ENCODE data around the gene KAT2B. TPM values are rescaled to one million over a fixed set of nuclear protein-coding genes. Genes with fewer than 3 reads are reported as not detected.
"Not testable (repeated sequence)": the region's sequence is repeated elsewhere in the genome, so short reads cannot be mapped to it uniquely, and the experiment has no call there.

Gene KAT2B
- total RNA-seq, 2 donors from 2014 or later, result 19.6 to 27.3 TPM

DNA sequence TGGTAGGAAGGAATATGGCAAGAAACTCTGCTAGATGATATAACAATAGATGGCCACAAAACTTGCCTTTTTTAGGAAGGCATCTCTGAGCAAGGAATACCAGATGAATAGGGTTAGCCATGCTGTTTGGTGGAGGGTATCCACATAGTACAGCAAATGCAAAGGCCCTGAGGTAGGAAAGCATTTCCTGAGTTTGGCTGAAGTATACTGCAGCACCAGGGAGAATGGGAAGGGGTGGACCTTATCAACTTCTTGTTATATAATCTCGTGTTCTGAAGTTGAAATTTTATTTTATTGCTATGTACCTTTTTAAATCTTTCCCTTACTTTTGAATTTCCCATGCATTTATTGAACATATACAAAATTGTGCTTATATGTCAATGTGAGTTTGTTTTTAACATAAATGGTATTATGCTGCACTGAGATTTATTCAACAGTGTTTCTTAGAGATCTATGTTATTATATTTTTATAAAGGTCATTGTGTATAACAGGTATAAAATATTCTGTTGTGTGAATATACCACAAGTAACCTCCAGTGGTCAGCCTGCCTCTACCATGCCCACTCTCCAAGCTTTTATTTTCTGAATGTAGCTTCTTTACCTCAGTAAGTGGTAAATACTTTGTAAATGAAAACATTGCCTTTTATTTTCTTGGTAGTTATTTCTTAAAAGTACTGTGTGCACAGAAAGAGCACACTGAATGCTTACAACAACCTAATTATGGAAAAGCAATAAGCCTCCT is 2.8 kb upstream of the KAT2B start:
- H3K36me3 Mint-ChIP-seq, result peaks cover 0 to 14% of the 10 kb centered on the region in 2 donors

DNA sequence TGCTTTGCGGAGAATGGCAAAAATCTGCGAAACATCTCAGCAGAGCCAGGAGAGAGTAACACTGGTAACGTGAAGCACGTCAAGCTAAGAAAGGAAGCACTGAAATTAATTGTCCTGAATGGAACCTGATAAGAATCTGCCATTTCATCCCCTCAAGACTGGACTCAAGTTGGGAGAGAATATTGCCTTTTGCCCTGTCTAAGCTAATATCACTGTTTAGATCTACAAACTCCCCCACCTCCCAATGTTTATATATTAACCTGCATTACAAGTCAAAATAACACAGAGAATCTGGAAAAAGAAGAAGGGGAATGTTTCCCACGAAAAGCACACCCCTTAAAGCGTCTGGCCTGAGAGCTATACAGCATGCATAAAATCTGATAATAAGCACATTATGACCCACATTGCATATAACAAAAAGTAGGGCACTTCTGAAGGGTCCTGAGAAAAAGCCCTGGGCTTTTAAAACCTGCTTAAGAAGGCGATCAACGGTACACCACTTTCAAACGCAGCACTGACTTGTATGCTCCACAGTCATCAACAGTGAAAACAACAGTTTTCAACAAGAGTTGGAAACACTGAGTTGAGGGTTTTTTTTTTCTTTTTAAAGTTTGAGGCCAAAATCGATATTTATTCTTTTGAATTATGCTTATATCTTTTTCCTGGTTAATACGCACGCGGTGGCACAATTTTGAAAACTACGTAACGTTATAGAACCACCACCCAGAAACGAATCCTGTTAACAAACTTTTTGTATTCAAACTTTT is 1.4 kb upstream of the KAT2B start:
- Mint-ChIP-seq H3K27ac (peak overlapping the region; percentile 85 to 93), H3K9me3 (no peaks in the 10 kb centered on the region), H3K36me3 (peaks cover 0 to 14% of the 10 kb centered on the region in 2 donors)
- DNase-seq (ENCODE audit: low spot score in 2 of 2) (no peak), ATAC-seq (no peak)

More for the DNA sequence above, 2.8 kb upstream of the KAT2B start:
- DNase-seq (ENCODE audit: low spot score in 2 of 2) (no peak), ATAC-seq (no peak)
- Mint-ChIP-seq H3K9me3 (no peaks in the 10 kb centered on the region), H3K27ac (no peak overlapping the region)

DNA sequence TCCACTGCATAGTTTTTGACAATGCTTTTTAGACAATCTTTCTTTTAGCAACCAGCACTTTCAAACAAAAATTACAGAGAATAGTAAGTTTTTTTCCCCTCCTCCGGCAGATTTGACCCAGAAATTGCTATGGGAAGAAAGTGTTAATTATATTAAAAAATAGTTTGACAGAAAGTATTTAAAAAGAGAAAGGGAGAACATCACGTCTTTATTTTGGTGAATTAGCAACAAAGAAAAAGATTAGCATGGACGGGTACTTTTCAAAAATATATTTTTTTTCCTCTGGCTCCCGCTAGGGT is 831 bp upstream of the KAT2B start:
- Mint-ChIP-seq H3K27ac (peak overlapping the region; percentile 85 to 93), H3K9me3 (no peaks in the 10 kb centered on the region), H3K36me3 (peaks cover 0 to 14% of the 10 kb centered on the region in 2 donors)
- no peak for ATAC-seq
- no peak for DNase-seq (ENCODE audit: low spot score in 2 of 2)

DNA sequence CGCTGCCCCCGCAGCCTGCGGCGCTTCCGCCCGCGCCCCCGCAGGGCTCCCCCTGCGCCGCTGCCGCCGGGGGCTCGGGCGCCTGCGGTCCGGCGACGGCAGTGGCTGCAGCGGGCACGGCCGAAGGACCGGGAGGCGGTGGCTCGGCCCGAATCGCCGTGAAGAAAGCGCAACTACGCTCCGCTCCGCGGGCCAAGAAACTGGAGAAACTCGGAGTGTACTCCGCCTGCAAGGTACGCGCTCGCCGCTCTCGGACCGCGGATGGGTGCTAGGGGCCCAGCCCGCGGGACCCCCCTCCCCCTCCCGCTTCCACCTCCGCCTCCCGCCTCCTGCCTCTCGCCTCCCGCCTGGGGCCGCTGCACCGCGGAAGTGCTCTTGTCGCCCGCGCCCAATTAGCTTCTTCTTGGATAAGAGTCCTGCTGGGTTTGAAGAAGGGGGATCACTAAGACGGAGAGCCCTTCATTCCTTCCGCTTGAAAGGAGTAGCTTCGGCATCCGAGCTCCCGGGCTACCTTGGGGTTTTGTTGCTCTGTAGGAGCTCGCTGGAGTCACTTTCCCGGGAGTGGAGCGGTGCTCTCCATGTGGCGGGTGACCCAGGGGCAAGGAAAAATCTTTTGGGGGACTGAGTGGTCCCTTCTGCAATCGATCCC is 426 bp downstream of the KAT2B start:
- peak; percentile 68 to 72 for DNase-seq (ENCODE audit: low spot score in 2 of 2)
- Mint-ChIP-seq H3K9me3 (no peaks in the 10 kb centered on the region), H3K36me3 (peaks cover 0 to 14% of the 10 kb centered on the region in 2 donors), H3K27ac (peak overlapping the region; percentile 91 to 93)
- ATAC-seq, result peak; percentile 43 to 51

DNA sequence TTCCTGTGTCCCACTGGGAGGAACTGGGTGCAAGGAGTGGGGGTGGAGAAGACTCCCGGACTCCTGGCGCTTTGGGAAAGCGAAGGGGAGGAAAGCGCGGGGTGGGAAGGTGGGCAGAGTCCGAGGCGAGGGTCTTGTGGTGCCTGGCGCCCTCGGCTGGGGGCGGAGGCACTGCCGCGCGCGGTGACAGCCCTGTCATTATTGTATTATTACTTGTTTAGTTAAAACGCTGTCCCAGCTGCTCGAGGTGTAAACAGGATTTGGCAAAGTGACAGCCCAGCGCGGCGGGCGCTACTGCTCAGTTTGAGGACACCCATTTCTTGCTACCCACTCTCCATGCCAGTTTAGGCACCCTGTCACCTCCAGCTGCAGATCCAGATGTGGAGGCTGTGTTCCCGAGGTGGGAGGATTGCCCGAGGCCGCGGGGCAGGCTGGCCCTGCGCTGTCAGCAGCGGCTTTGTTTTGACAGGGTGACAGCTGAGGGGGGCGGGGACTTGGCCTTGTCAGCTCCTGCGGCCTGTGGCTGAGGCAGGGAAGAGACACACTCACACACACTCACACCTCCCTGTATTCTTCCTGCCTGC is 1.0 kb downstream of the KAT2B start:
- H3K36me3 Mint-ChIP-seq, result peaks cover 0 to 14% of the 10 kb centered on the region in 2 donors
- H3K9me3 Mint-ChIP-seq, result no peaks in the 10 kb centered on the region
- peak overlapping the region; percentile 91 to 93 for H3K27ac Mint-ChIP-seq
- DNase-seq (ENCODE audit: low spot score in 2 of 2), result peak; percentile 71 to 80
- peak; percentile 61 to 74 for ATAC-seq

DNA sequence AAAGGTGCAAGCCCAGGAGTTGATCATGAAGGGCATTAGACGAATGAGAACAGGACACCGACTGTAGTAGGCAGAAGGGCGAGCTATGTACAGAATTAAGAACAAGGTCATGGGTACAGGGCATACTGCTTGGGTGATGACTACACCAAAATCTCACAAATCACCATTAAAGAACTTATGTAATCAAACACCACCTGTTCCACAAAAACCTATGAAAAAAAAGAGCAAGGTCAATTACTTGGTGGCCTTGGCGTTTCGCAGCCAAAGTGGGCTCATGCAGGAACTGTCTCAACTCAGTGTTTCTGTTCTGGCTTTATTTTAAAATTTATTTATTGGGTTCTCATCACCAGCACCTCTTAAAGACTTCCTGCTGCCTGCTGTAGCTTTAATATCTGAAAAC is 2.1 kb downstream of the KAT2B start:
- H3K27ac Mint-ChIP-seq, result peak overlapping the region in 1 of 2 donors; percentile 91
- ATAC-seq (no peak), DNase-seq (ENCODE audit: low spot score in 2 of 2) (no peak)
- peaks cover 0 to 14% of the 10 kb centered on the region in 2 donors for H3K36me3 Mint-ChIP-seq
- H3K9me3 Mint-ChIP-seq, result no peaks in the 10 kb centered on the region

DNA sequence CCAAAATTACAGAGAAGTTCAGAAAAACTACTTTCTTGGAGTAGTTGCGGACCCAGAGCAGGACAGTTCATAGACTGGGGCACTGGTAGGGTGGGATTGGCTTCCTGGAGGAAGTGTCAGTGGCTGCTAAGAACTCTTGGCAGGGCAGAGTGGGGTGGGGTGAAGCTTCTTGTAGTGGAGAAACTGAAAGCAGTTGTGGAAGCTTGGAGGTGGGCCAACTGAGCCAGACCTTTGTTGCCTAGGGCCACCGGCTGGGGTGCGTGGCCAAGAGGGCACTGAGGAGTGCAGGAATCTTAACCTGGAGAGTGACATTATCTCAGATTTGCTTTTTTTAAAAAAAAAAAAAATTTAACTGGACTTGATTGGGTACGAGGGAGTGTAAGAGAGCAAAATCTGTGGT is 3.1 kb downstream of the KAT2B start:
- H3K9me3 Mint-ChIP-seq, result no peaks in the 10 kb centered on the region
- peak overlapping the region; percentile 78 for H3K27ac Mint-ChIP-seq
- H3K36me3 Mint-ChIP-seq, result peaks cover 0 to 14% of the 10 kb centered on the region in 2 donors
- peak; percentile 20 to 57 for DNase-seq (ENCODE audit: low spot score in 2 of 2)
- ATAC-seq, result no peak

DNA sequence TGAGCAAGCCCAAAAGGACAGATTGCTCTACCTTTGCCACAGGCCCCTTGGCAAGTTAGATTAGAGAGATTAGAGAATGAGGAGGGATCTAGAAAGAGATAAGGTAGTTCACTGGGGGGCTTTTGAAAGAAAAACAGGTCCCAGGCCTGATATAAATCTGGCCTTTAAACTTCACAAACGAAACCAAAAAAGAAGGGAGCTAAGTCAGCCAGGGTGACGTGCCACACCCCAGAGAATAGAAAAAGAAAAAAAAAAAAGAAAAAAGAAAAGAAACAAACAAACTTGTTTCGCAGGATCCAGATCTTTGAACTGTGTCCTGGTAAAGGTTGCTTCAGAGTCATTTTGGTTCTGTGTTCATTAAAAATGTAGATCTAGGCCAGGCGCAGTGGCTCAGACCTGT is 3.6 kb downstream of the KAT2B start:
- ATAC-seq, result no peak
- peak overlapping the region; percentile 78 for H3K27ac Mint-ChIP-seq
- H3K9me3 Mint-ChIP-seq, result no peaks in the 10 kb centered on the region
- no peak for DNase-seq (ENCODE audit: low spot score in 2 of 2)
- H3K36me3 Mint-ChIP-seq, result peaks cover 0 to 11% of the 10 kb centered on the region in 2 donors

DNA sequence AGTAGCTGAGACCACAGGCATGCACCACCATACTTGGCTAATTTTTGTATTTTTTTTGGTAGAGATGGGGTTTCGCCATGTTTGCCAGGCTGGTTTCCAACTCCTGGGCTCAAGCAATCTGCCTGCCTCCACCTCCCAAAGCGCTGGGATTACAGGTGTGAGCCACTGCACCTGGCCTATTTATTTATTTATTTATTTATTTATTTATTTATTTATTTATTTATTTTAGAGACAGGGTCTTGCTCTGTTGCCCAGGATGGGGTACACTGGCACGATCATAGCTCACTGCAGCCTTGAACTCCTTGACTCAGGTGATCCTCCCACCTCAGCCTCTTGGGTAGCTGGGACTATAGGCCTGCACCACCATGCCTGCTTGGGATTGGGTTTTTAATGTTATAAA is 4.9 kb downstream of the KAT2B start:
- not testable (repeated sequence) for DNase-seq (ENCODE audit: low spot score in 2 of 2); H3K27ac Mint-ChIP-seq; H3K36me3 Mint-ChIP-seq; H3K9me3 Mint-ChIP-seq; ATAC-seq

DNA sequence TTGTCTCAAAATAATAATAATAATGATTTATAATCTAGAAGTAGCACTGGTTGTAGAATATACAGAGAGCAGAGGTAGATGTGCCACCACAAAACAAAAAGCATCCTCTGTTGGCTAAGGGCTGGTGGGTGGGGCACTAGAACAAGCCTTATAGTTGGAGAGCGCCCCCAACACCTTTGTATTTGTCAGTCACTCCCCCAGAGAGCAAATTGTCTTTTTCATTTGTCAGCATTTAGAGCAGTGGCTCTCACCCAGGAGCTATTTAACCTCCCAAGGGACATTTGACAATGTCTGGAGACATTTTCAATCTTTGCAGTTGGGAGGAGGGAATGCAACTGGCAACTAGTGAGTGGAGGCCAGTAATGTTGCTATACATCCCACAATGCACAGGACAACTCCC is 6.3 kb downstream of the KAT2B start:
- no peak for ATAC-seq
- no peak for DNase-seq (ENCODE audit: low spot score in 2 of 2)
- H3K27ac Mint-ChIP-seq, result no peak overlapping the region
- no peaks in the 10 kb centered on the region for H3K9me3 Mint-ChIP-seq
- H3K36me3 Mint-ChIP-seq, result no peaks in the 10 kb centered on the region

DNA sequence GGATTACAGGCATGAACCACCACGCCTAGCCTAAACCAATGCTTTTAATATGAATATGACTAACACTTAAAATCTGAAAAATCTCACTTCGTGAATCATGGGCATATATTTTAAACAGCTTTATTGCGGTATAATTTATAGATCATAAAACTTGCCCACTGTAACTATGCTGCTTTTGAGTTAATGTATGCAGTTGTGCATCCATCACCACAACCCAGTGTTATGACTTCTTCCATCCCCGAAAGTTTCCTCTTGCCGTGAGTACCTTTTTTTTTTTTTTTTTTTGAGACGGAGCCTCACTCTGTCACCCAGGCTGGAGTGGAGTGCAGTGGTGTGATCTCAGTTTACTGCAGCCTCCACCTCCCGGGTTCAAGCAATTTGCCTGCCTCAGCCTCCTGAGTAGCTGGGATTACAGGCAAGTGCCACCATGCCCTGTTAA is 7.1 kb downstream of the KAT2B start:
- H3K36me3 Mint-ChIP-seq, result no peaks in the 10 kb centered on the region

DNA sequence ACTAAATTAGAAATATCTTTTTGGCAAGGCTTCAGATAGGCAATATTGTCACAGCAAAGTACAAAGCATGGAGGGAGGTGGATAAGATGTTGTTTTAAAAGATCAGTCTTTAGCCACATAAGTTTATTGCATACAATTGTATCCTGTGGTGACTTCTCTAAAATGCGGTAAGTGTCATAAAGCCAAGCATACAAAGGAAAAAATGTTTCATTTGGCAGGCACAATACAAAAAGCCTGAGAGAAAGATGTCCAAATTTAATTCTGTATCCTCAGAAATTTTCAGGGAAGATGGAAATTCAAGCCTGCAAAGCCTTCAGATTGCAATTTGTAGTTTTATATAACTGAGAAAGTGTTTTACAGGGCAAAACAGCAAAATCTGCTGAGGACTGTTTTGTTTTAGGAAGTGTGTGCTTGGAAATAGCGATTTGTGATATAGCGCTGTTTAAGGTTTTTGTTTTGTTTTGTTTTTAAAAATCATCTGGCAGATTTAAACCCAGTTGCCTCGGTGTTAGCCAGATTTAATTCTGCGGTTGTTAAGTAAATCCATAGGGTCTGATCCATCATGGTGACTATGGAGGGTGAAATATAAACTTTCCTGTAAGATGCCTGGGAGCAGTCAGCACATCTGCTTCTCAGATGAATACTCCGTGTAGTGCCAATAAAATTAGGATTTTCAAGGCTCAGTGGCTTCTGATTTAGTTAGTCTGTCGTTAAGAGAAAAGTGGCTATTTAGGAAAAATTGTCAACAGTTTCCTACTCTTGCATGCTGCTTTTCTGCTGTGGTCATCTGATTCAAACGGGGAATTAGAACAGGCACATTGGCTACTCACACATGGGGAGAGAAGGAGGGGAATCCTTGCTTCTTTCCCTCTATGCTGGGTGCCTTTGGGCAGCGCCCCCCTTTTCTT is 8.0 kb downstream of the KAT2B start:
- ATAC-seq, result no peak
- Mint-ChIP-seq H3K27ac (no peak overlapping the region), H3K9me3 (no peaks in the 10 kb centered on the region), H3K36me3 (no peaks in the 10 kb centered on the region)
- DNase-seq (ENCODE audit: low spot score in 2 of 2), result no peak

More for the DNA sequence above, 7.1 kb downstream of the KAT2B start:
- DNase-seq (ENCODE audit: low spot score in 2 of 2) (no peak), ATAC-seq (peak in 1 of 2 donors; percentile 43)
- no peaks in the 10 kb centered on the region for H3K9me3 Mint-ChIP-seq
- no peak overlapping the region for H3K27ac Mint-ChIP-seq

DNA sequence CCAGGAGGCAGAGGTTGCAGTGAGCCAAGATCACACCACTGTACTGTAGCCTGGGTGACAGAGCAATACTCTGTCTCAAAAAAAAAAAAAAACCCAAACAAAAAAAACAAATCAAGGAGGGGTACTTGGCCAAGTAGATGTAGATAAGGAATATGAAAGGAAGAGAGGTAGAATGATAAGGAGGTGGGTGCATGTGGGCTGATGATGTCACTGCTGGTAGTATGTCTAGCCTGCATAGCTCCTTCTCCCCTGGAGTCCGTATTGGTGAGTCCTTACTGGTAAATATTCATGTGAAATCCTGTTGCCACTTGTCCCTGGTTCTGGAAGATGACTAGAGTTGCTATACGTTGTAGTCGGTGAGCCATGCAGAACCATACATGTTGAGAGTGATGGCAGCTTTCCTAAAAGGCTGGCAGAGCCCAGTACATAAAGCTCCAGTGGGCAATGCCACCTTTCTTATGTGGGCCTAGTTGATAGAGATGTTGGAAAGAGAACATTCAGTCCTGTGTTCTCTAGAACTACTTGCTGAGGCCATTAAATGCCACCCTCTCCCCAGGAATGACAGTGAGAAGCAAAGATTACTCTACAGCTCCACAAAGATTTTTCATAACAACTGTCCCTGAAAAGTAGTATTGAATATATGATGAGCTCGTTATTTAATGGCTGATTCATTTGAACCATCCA is 11.0 kb downstream of the KAT2B start:
- no peaks in the 10 kb centered on the region for H3K9me3 Mint-ChIP-seq
- H3K27ac Mint-ChIP-seq, result no peak overlapping the region
- no peaks in the 10 kb centered on the region for H3K36me3 Mint-ChIP-seq
- no peak for ATAC-seq
- no peak for DNase-seq (ENCODE audit: low spot score in 2 of 2)

DNA sequence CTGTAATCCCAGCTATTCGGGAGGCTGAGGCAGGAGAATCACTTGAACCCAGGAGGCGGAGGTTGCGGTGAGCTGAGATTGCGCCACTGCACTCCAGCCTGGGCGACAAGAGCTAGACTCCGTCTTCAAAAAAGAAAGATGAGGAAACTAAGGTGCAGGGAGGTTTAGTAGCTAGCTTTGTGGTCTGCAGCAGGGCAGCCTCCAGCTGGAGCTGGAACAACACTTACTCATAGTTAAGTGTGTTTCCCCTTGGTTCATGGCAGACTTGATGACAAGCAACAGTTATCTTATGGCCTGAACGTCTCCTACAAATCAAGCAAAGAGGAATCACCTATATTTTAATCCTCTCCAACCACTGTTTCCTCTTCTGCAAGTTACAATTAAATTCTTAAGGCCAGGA is 12.6 kb downstream of the KAT2B start:
- peak overlapping the region in 1 of 2 donors; percentile 40 for H3K27ac Mint-ChIP-seq
- DNase-seq (ENCODE audit: low spot score in 2 of 2) (no peak), ATAC-seq (no peak)
- no peaks in the 10 kb centered on the region for H3K36me3 Mint-ChIP-seq
- H3K9me3 Mint-ChIP-seq, result no peaks in the 10 kb centered on the region

DNA sequence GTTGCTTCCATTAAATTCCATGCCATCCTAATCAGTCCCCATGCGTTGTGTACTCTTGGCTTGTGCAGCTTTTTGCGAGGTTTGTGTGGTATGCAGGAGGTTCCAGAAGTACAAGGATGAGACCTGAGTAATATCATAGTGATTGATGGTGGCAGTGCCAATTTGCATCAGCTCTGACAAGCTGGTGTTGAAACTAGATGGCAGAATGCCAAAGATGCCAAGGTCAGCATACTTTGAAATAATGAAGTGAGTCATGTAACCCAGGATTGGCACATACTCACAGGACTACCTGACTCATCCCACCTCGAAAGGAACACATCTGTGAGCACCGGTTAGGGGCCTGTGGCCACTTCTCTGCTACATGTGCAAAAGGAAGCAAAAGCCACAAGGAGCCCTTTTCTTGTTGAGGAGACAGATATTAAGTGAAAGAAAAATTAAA is 14.3 kb downstream of the KAT2B start:
- ATAC-seq (peak; percentile 90 to 93), DNase-seq (ENCODE audit: low spot score in 2 of 2) (peak; percentile 68 to 83)
- H3K9me3 Mint-ChIP-seq, result no peaks in the 10 kb centered on the region
- no peak overlapping the region for H3K27ac Mint-ChIP-seq
- no peaks in the 10 kb centered on the region for H3K36me3 Mint-ChIP-seq

All from activated naive CD4-positive, alpha-beta T cell treated with anti-CD3 and anti-CD28 coated beads, Interleukin-2, amount 50 U/mL, for 72 hours (primary cell).